HepG2 (cell line): ENCODE measurements around the gene IGLL1. TPM values are rescaled to one million over a fixed set of nuclear protein-coding genes. Genes with fewer than 3 reads are reported as not detected.

Experiments used
- CAMTA2 ChIP-seq: sonication (generic); formaldehyde crosslinking; IDR thresholded peaks from 2 replicates; pipeline ENCODE4 v1.4.0; 2020; ENCODE audit warnings: mild to moderate bottlenecking, missing genetic modification reagents, borderline replicate concordance
- CBFB ChIP-seq: sonication (generic); formaldehyde crosslinking; IDR thresholded peaks from 2 replicates; pipeline ENCODE4 v1.4.0; 2020; ENCODE audit warnings: missing genetic modification reagents
- FOXJ3 ChIP-seq: sonication (generic); formaldehyde crosslinking; IDR thresholded peaks from 2 replicates; pipeline ENCODE4 v1.4.0; 2020; ENCODE audit warnings: missing genetic modification reagents, mild to moderate bottlenecking, borderline replicate concordance
- GABPB1 ChIP-seq: IDR thresholded peaks from 2 replicates; pipeline ENCODE4 v1.6.1; 2016; ENCODE audit warnings: mild to moderate bottlenecking, missing genetic modification reagents, moderate library complexity, missing compliant biosample characterization
- GLI4 ChIP-seq: sonication (generic); formaldehyde crosslinking; IDR thresholded peaks from 2 replicates; pipeline ENCODE4 v1.5.1; 2020; ENCODE audit warnings: missing genetic modification reagents, mild to moderate bottlenecking, moderate library complexity, borderline replicate concordance
- HMG20A ChIP-seq: IDR thresholded peaks from 2 replicates; pipeline ENCODE4 v1.6.1; 2016; ENCODE audit warnings: borderline replicate concordance
- HOXA9 ChIP-seq: sonication (generic); formaldehyde crosslinking; IDR thresholded peaks from 2 replicates; pipeline ENCODE4 v1.8.1; 2022; ENCODE audit warnings: missing genetic modification reagents, mild to moderate bottlenecking, moderate library complexity, borderline replicate concordance
- KMT2A ChIP-seq: sonication (generic); formaldehyde crosslinking; IDR thresholded peaks from 2 replicates; pipeline ENCODE4 v1.4.0; 2020; ENCODE audit warnings: missing genetic modification reagents
- MEF2D ChIP-seq: sonication (generic); formaldehyde crosslinking; IDR thresholded peaks from 2 replicates; pipeline ENCODE4 v1.5.1; 2020; ENCODE audit warnings: mild to moderate bottlenecking, missing genetic modification reagents
- MLLT10 ChIP-seq: sonication (generic); formaldehyde crosslinking; IDR thresholded peaks from 2 replicates; pipeline ENCODE4 v1.4.0; 2020; ENCODE audit warnings: missing genetic modification reagents
- MZF1 ChIP-seq: sonication (generic); formaldehyde crosslinking; IDR thresholded peaks from 2 replicates; pipeline ENCODE4 v1.8.1; 2023; ENCODE audit warnings: mild to moderate bottlenecking, missing genetic modification reagents, borderline replicate concordance
- NFKBIZ ChIP-seq: IDR thresholded peaks from 2 replicates; pipeline ENCODE4 v1.6.1; 2018; ENCODE audit warnings: missing genetic modification reagents, missing compliant biosample characterization
- PHF8 ChIP-seq: sonication (generic); formaldehyde crosslinking; IDR thresholded peaks from 2 replicates; pipeline ENCODE4 v1.5.0; 2020; ENCODE audit warnings: missing genetic modification reagents
- RELA ChIP-seq: sonication (generic); formaldehyde crosslinking; IDR thresholded peaks from 2 replicates; pipeline ENCODE4 v1.4.0; 2020; ENCODE audit warnings: missing genetic modification reagents
- TEAD3 ChIP-seq: optimal IDR thresholded peaks from 2 replicates; pipeline ENCODE3; 2016; ENCODE audit warnings: borderline replicate concordance
- ZBTB46 ChIP-seq: sonication (generic); formaldehyde crosslinking; IDR thresholded peaks from 2 replicates; pipeline ENCODE4 v1.4.0; 2020; ENCODE audit warnings: mild to moderate bottlenecking, missing genetic modification reagents, borderline replicate concordance
- ZFP91 ChIP-seq: sonication (generic); formaldehyde crosslinking; IDR thresholded peaks from 2 replicates; pipeline ENCODE4 v1.9.0; 2022; ENCODE audit warnings: missing genetic modification reagents, mild to moderate bottlenecking, borderline replicate concordance
- ZNF121 ChIP-seq: sonication (generic); formaldehyde crosslinking; IDR thresholded peaks from 2 replicates; pipeline ENCODE4 v1.5.0; 2020; ENCODE audit warnings: mild to moderate bottlenecking, missing genetic modification reagents
- ZNF18 ChIP-seq: sonication (generic); formaldehyde crosslinking; IDR thresholded peaks from 2 replicates; pipeline ENCODE4 v1.8.0; 2022; ENCODE audit warnings: mild to moderate bottlenecking, missing genetic modification reagents; ENCODE audit not compliant: insufficient replicate concordance
- ZNF382 ChIP-seq: sonication (generic); formaldehyde crosslinking; IDR thresholded peaks from 2 replicates; pipeline ENCODE4 v1.5.0; 2020; ENCODE audit warnings: missing genetic modification reagents, mild to moderate bottlenecking, borderline replicate concordance
- ZNF567 ChIP-seq: sonication (generic); formaldehyde crosslinking; IDR thresholded peaks from 2 replicates; pipeline ENCODE4 v1.8.1; 2023; ENCODE audit warnings: mild to moderate bottlenecking, missing genetic modification reagents, borderline replicate concordance
- ZNF761 ChIP-seq: sonication (generic); formaldehyde crosslinking; conservative IDR thresholded peaks from 2 replicates; pipeline ENCODE4 v1.4.0; 2020; ENCODE audit warnings: mild to moderate bottlenecking, missing genetic modification reagents
- ZNF850 ChIP-seq: sonication (generic); formaldehyde crosslinking; conservative IDR thresholded peaks from 2 replicates; pipeline ENCODE4 v1.9.0; 2021; ENCODE audit warnings: mild to moderate bottlenecking, missing genetic modification reagents
- ZNF878 ChIP-seq: sonication (generic); formaldehyde crosslinking; IDR thresholded peaks from 2 replicates; pipeline ENCODE4 v1.8.1; 2023; ENCODE audit warnings: mild to moderate bottlenecking, missing genetic modification reagents, moderate library complexity
- polyA plus RNA-seq, 8 experiments: library from polyadenylated mRNA; depleted of rRNA in 3 of 8; stranded (reverse) in 7 of 8; unstranded in 1 of 8; fragments of >200 nt; fragmentation: Illumina TruSeq in 4 of 8; extraction: Trizol in 4 of 8; gene quantifications; 2 replicates each; pipeline versions ENCODE4 v1.2.1 to v1.2.3, GENCODE V29; 2011 to 2016; ENCODE audit warnings: low read depth in 4 of 8, missing spikeins in 1 of 8, mixed read lengths in 1 of 8; ENCODE audit not compliant: insufficient read depth in 1 of 8
- total RNA-seq, 5 experiments: library from RNA; depleted of rRNA; stranded (reverse); fragments of >200 nt; fragmentation: Illumina TruSeq; extraction: Trizol; gene quantifications; 2 replicates each; pipeline ENCODE4 v1.2.3, GENCODE V29; 2016; ENCODE audit warnings: low read depth in 1 of 5
- TF ChIP-seq, protein P1 (sequence below): IDR thresholded peaks from 2 replicates; pipeline ENCODE4 v1.6.1; 2016; ENCODE audit warnings: low read depth, control low read depth

IGLL1 gene
- total and polyA plus RNA-seq, 2 of the 13 experiments (the other 11 are each of a cell fraction or from before 2014, with no cell fraction given) = not detected

GRCh38 chr22:23565915-23566704 is 14.0 kb downstream of the IGLL1 start (continued):
- TF ChIP-seq, protein P1, sequence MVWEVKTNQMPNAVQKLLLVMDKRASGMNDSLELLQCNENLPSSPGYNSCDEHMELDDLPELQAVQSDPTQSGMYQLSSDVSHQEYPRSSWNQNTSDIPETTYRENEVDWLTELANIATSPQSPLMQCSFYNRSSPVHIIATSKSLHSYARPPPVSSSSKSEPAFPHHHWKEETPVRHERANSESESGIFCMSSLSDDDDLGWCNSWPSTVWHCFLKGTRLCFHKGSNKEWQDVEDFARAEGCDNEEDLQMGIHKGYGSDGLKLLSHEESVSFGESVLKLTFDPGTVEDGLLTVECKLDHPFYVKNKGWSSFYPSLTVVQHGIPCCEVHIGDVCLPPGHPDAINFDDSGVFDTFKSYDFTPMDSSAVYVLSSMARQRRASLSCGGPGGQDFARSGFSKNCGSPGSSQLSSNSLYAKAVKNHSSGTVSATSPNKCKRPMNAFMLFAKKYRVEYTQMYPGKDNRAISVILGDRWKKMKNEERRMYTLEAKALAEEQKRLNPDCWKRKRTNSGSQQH = no peak
- TF ChIP-seq ZNF850 (CRISPR knock-in tag) = no peak
- TF ChIP-seq MEF2D = 0 out of 2 replicates have a peak, but pooled peaks have one; percentile 45
- TF ChIP-seq NFKBIZ (CRISPR knock-in tag) = no peak
- TF ChIP-seq KMT2A = no peak
- TF ChIP-seq ZFP91 (CRISPR knock-in tag) = peak; percentile 20; the same call in 1 of the 2 replicates
- TF ChIP-seq PHF8 = peak; percentile 24; the same call in 1 of the 2 replicates
- TF ChIP-seq RELA = no peak
- TF ChIP-seq ZNF761 (CRISPR knock-in tag) = no peak
- no peak for TF ChIP-seq GLI4 (CRISPR knock-in tag)
- no peak for TF ChIP-seq ZNF18 (CRISPR knock-in tag)
- peak; percentile 74; the same call in 1 of the 2 replicates for TF ChIP-seq GABPB1 (CRISPR knock-in tag)
- no peak for TF ChIP-seq CBFB (CRISPR knock-in tag)
- no peak for TF ChIP-seq HOXA9 (CRISPR knock-in tag)
- TF ChIP-seq ZBTB46 (CRISPR knock-in tag) = no peak
- TF ChIP-seq TEAD3 (CRISPR knock-in tag) = no peak
- TF ChIP-seq FOXJ3 (CRISPR knock-in tag) = no peak
- no peak for TF ChIP-seq MZF1 (CRISPR knock-in tag)
- no peak for TF ChIP-seq HMG20A
- TF ChIP-seq ZNF878 = no peak
- no peak for TF ChIP-seq CAMTA2 (CRISPR knock-in tag)
- TF ChIP-seq MLLT10 (CRISPR knock-in tag) = no peak
- no peak for TF ChIP-seq ZNF567 (CRISPR knock-in tag)
- no peak for TF ChIP-seq ZNF121
- TF ChIP-seq ZNF382 (CRISPR knock-in tag) = no peak
